Breast epithelium (tissue), 4 donors: Measurements from ENCODE around the gene REC8. TPM values are rescaled to one million over a fixed set of nuclear protein-coding genes. Genes with fewer than 3 reads are reported as not detected.

Experiments
- DNase-seq, 2 donors: peaks; one replicate each; pipeline ENCODE4 v3.0.0-alpha.2; 2019; ENCODE audit warnings: low spot score in 2 of 2
- H3K27ac ChIP-seq, 2 donors: fragments of 200-600 bp; sonication (generic) in 1 of 2; one replicate each; pipeline ENCODE4 v1.5.1; 2016 to 2019; ENCODE audit warnings: mild to moderate bottlenecking in 1 of 2
- H3K27me3 ChIP-seq, 2 donors: fragments of 200-600 bp; sonication (generic) in 1 of 2; one replicate each; pipeline versions ENCODE4 v1.5.1 to v1.6.0; 2017 to 2019; ENCODE audit warnings: control low read depth in 1 of 2, mild to moderate bottlenecking in 1 of 2
- H3K36me3 ChIP-seq: fragments of 200-600 bp; one replicate; pipeline ENCODE4 v1.5.1; 2019
- H3K4me1 ChIP-seq, 2 donors: fragments of 200-600 bp; sonication (generic); one replicate each; pipeline ENCODE4 v1.5.1; 2016 to 2019; ENCODE audit warnings: control low read depth in 1 of 2
- H3K4me3 ChIP-seq, 3 donors: fragments of 200-600 bp; sonication (generic); 1 replicate in 2 of 3; 2 replicates in 1 of 3; pipeline ENCODE4 v1.5.1; 2016 to 2019; ENCODE audit warnings: mild to moderate bottlenecking in 3 of 3, moderate library complexity in 2 of 3
- H3K9me3 ChIP-seq, 2 donors: fragments of 200-600 bp; sonication (generic) in 1 of 2; one replicate each; pipeline ENCODE4 v1.5.1; 2016 to 2019; ENCODE audit warnings: control low read depth in 1 of 2
- POLR2A ChIP-seq: fragments of 450-650 bp; IDR thresholded peaks from one replicate; pipeline ENCODE4 v1.6.1; 2016; ENCODE audit warnings: antibody characterized with exemption, mild to moderate bottlenecking, moderate library complexity
- POLR2AphosphoS5 ChIP-seq, 3 donors: sonication (generic); formaldehyde crosslinking; IDR thresholded peaks; one replicate each; pipeline ENCODE4 v1.6.1; 2017; ENCODE audit warnings: antibody characterized with exemption in 3 of 3
- intact Hi-C: fragments of 100-400 bp; cut with DNase I; formaldehyde crosslinking; loops from one replicate; pipeline ENCODE4 v1.15.1; 2023; ENCODE audit warnings: low total_unique reads
- total RNA-seq, 3 donors: library from RNA; depleted of rRNA; stranded (reverse); fragments of >200 nt; gene quantifications; one replicate each; pipeline ENCODE4 v1.1.0, GENCODE V29; 2016
- TF ChIP-seq, protein P1 (sequence below), 3 donors: fragments of 450-650 bp; IDR thresholded peaks; one replicate each; pipeline ENCODE4 v1.5.1; 2016 to 2017; ENCODE audit warnings: antibody characterized with exemption in 3 of 3, mild to moderate bottlenecking in 3 of 3, moderate library complexity in 3 of 3

REC8 gene
- total RNA-seq, 3 donors from 2014 or later = 2.9 to 10.2 (median 6.6) TPM

DNA sequence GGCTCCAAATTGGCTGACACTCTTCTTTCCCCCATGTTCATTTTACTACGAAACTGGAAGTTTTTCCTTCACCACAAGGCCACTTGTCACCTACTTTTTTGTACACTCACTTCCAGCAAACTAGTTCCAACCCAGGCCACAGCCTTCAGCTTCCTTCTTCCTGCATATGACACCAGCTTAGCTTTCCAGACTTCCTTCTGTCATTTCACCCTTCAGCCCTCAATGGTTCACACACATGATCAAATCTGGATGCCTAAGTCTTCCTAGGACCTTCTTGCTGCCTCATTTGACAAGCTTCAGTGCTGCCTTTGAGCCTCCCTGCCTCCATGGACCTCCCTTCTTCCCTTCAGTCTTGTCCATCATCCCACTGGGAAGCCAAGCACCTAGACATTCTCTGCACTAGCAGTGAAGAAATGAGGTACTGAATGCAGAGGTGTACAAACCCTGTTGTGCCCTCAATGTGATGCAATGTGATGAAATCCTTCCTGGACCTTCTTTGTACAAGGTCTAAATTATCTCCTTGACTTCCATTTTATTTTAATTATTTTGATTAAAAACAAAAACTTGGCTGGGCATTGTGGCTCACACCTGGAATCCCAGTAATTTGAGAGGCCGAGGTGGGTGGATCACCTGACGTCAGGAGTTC lies 4.3 kb upstream of the REC8 start:
- TF ChIP-seq POLR2A = no peak
- no peak for TF ChIP-seq POLR2AphosphoS5 (IDR thresholded peaks at IDR 0.05)
- TF ChIP-seq, protein P1, sequence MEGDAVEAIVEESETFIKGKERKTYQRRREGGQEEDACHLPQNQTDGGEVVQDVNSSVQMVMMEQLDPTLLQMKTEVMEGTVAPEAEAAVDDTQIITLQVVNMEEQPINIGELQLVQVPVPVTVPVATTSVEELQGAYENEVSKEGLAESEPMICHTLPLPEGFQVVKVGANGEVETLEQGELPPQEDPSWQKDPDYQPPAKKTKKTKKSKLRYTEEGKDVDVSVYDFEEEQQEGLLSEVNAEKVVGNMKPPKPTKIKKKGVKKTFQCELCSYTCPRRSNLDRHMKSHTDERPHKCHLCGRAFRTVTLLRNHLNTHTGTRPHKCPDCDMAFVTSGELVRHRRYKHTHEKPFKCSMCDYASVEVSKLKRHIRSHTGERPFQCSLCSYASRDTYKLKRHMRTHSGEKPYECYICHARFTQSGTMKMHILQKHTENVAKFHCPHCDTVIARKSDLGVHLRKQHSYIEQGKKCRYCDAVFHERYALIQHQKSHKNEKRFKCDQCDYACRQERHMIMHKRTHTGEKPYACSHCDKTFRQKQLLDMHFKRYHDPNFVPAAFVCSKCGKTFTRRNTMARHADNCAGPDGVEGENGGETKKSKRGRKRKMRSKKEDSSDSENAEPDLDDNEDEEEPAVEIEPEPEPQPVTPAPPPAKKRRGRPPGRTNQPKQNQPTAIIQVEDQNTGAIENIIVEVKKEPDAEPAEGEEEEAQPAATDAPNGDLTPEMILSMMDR (IDR thresholded peaks at IDR 0.05) = no peak
- Histone ChIP-seq H3K9me3 (no peaks in the 10 kb centered on the region), H3K36me3 (no peaks in the 10 kb centered on the region), H3K4me3 (no peak overlapping the region), H3K27ac (no peak overlapping the region), H3K27me3 (no peaks in the 10 kb centered on the region), H3K4me1 (peaks cover 0 to 5% of the 10 kb centered on the region in 2 donors)
- DNase-seq = no peak
- intact Hi-C loops = no loop called here

DNA sequence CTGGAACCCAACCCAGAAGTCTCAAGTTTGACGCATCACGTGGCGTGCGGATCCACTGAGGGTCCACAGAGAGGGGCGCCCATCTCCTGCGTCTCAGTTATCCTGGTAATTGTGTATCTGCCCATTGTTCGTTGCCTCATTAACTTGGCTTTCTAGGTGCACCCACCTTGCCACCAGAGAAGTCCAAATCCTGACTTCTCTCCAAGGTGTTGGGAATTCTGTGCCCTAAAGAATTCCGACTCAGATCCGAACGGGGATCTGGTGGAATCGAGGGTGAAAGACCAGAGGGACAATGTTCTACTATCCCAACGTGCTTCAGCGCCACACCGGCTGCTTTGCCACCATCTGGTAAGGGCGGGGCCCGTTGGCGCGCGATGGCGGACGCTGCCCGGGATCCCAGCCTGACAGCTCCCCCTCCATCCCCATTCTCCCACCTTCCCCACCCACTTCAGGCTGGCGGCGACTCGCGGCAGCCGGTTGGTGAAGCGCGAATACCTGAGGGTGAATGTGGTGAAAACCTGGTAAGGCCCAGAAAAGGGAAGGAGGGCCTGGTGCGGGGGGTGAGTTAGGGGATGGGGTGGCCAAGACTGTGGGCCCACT lies 481 bp downstream of the REC8 start:
- DNase-seq = no peak
- intact Hi-C loops = no loop called here
- Histone ChIP-seq H3K9me3 (no peaks in the 10 kb centered on the region), H3K4me3 (peak overlapping the region in 2 of 3 donors; percentile 15 to 19), H3K27ac (no peak overlapping the region), H3K27me3 (no peaks in the 10 kb centered on the region), H3K36me3 (peaks cover 3% of the 10 kb centered on the region), H3K4me1 (no peaks in the 10 kb centered on the region)
- TF ChIP-seq, protein P1 (IDR thresholded peaks at IDR 0.05) = no peak
- TF ChIP-seq POLR2A (no peak), POLR2AphosphoS5 (IDR thresholded peaks at IDR 0.05) (no peak)

DNA sequence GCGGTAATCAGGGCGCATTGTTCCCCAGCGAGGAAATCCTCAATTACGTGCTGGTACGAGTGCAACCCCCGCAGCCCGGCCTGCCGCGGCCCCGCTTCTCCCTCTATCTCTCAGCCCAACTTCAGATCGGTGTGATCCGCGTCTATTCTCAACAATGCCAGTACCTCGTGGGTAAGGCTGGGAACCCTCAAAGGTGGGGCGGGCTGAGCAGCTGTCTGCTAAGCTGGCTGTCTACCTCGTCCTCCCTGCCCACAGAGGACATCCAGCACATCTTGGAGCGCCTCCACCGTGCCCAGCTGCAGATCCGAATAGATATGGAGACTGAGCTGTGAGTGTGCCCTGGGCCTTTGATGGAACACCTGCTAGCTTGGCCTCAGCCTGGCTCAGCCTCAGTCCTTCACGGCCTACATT lies 996 bp downstream of the REC8 start:
- no peak for DNase-seq
- Histone ChIP-seq H3K36me3 (peaks cover 3% of the 10 kb centered on the region), H3K4me3 (no peak overlapping the region), H3K9me3 (no peaks in the 10 kb centered on the region), H3K27ac (no peak overlapping the region), H3K27me3 (no peaks in the 10 kb centered on the region), H3K4me1 (no peaks in the 10 kb centered on the region)
- intact Hi-C loops = no loop called here
- TF ChIP-seq POLR2A (no peak), POLR2AphosphoS5 (IDR thresholded peaks at IDR 0.05) (no peak)
- TF ChIP-seq, protein P1 (IDR thresholded peaks at IDR 0.05) = no peak

DNA sequence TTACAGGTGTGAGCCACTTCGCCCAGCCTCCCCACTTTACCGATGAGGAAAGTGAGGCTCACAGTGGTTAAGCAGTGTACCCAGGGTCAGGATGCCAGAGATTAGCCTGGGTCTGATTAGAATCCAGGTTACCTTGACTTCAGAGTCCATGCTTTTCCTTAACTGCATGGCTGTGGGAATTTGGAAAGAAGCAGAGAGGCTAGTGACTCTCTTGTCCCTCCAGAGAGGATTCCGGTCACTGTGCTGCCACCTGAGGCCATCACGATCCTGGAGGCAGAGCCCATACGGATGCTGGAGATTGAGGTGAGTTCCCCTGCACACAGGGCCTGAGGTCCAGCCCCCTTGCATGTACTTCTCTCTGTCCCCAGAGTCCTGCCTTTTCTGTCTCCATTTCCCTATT lies 4.7 kb downstream of the REC8 start:
- Histone ChIP-seq H3K4me1 (no peaks in the 10 kb centered on the region), H3K27me3 (no peaks in the 10 kb centered on the region), H3K9me3 (no peaks in the 10 kb centered on the region), H3K4me3 (no peak overlapping the region), H3K36me3 (peaks cover 3% of the 10 kb centered on the region), H3K27ac (no peak overlapping the region)
- intact Hi-C loops = no loop called here
- TF ChIP-seq, protein P1 (IDR thresholded peaks at IDR 0.05) = no peak
- TF ChIP-seq POLR2A (no peak), POLR2AphosphoS5 (IDR thresholded peaks at IDR 0.05) (no peak)
- no peak for DNase-seq

DNA sequence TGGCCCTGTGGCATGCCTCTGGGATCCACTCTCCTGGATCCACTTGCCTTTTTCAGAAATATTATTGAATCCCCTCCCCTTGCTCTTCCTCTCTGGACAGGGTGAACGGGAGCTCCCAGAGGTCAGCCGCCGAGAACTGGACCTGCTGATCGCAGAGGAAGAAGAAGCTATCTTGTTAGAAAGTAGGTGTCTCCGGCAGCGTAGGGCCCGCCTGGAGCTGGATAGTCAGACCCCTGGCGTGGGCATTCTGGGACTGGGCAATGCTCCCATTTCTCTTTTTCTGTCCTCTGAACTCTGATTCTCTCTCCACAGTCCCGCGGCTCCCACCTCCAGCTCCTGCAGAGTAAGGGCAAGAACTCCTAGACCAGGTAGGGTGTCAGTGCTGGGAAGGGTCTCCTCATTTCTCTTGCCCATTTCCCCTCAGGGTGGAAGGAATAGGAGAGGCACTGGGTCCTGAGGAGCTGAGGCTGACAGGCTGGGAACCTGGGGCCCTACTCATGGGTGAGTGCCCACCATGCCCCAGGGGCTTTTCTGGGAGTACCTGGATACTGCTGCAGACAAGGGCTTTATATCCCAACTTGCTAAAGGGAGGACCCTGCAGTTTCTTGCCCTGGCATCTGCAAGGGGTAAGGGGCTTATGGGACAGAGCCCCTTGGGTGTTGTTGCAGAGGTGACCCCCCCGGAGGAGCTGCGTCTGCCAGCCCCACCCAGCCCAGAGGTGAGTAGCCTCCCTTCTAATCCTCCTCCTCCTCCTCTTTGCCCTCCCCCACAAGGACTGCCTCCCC lies 5.4 kb downstream of the REC8 start:
- no peak overlapping the region for H3K27ac ChIP-seq

More for the DNA sequence above, 5.4 kb downstream of the REC8 start:
- H3K27me3 ChIP-seq = no peaks in the 10 kb centered on the region
- H3K4me1 ChIP-seq = no peaks in the 10 kb centered on the region
- no peak for DNase-seq
- no peaks in the 10 kb centered on the region for H3K9me3 ChIP-seq
- peaks cover 3% of the 10 kb centered on the region for H3K36me3 ChIP-seq
- intact Hi-C loops = no loop called here
- no peak overlapping the region for H3K4me3 ChIP-seq
- TF ChIP-seq POLR2AphosphoS5 (IDR thresholded peaks at IDR 0.05) = no peak
- no peak for TF ChIP-seq POLR2A
- TF ChIP-seq, protein P1 (IDR thresholded peaks at IDR 0.05) = no peak
